GM12878 (cell line): ENCODE data around the gene LAMA2. TPM values are rescaled to one million over a fixed set of nuclear protein-coding genes. Genes with fewer than 3 reads are reported as not detected.

Experiments
- ATAC-seq: fragments of 200-7000 bp; cut with Tn5 transposase; 3 replicates; pipeline ENCODE4 v1.9.1; 2020; ENCODE audit warnings: mild to moderate bottlenecking, moderate library complexity
- BruUV-seq: library from RNA; stranded (reverse); fragments of 400-500 nt; replicated peaks from 2 replicates; lab custom pipeline; 2021; lab: Mats Ljungman, UMichigan
- CTCF ChIA-PET: fragments of 300-600 bp; sonication (Branson Sonifier 250); formaldehyde crosslinking; extraction: SDS; loops from one replicate; lab custom pipeline; 2021; ENCODE audit warnings: inconsistent platforms; lab: Yijun Ruan, JAX
- POLR2A ChIA-PET: fragments of 350-600 bp; formaldehyde crosslinking; extraction: SDS; loops from one replicate; lab custom pipeline; 2021; ENCODE audit warnings: inconsistent platforms; lab: Charles Lee
- RAD21 ChIA-PET: fragments of 300-600 bp; sonication (Branson Sonifier 250); formaldehyde crosslinking; loops from one replicate; lab custom pipeline; 2023; ENCODE audit warnings: antibody characterized with exemption; ENCODE audit not compliant: unreplicated experiment; lab: Charles Lee
- SMC1A ChIA-PET: fragments of 300-600 bp; sonication (Branson Sonifier 250); formaldehyde crosslinking; loops from one replicate; lab custom pipeline; 2023; ENCODE audit not compliant: unreplicated experiment, uncharacterized antibody; lab: Charles Lee
- DNase-seq: peaks from one replicate; pipeline ENCODE4 v3.0.0-alpha.2; 2011; ENCODE audit warnings: low read depth, low spot score
- FAIRE-seq: peaks from 3 replicates; lab custom pipeline; 2011; peaks lifted over from hg19 to GRCh38; lab: Jason Lieb, UNC
- H2AFZ ChIP-seq: 2 replicates; pipeline ENCODE4 v1.6.0; 2011; ENCODE audit warnings: low read depth, low read length, control low read depth; ENCODE audit not compliant: control insufficient read depth
- H3K27ac ChIP-seq: 2 replicates; pipeline ENCODE4 v1.5.1; 2011; ENCODE audit warnings: control low read depth; ENCODE audit not compliant: control insufficient read depth, insufficient read depth
- H3K27me3 ChIP-seq, 2 experiments: replicated peaks in 1 of 2; 2 replicates each; pipeline versions ENCODE4 v1.6.0 to v1.6.1; 2011; ENCODE audit warnings: low read length in 1 of 2; ENCODE audit not compliant: control insufficient read depth in 2 of 2, insufficient read depth in 2 of 2
- H3K36me3 ChIP-seq, 2 experiments: 2 replicates each; pipeline ENCODE4 v1.5.1; 2011; ENCODE audit warnings: low read length in 1 of 2; ENCODE audit not compliant: control insufficient read depth in 2 of 2, insufficient read depth in 2 of 2
- H3K4me1 ChIP-seq: 2 replicates; pipeline ENCODE4 v1.6.1; 2011; ENCODE audit warnings: mild to moderate bottlenecking, low read length, moderate library complexity, mixed read lengths; ENCODE audit not compliant: control insufficient read depth, insufficient read depth
- H3K4me2 ChIP-seq: 2 replicates; pipeline ENCODE4 v1.6.0; 2011; ENCODE audit warnings: control low read depth; ENCODE audit not compliant: control insufficient read depth, insufficient read depth
- H3K4me3 ChIP-seq: fragments of 200-600 bp; sonication (generic); 2 replicates; pipeline ENCODE4 v1.5.1; 2016
- H3K79me2 ChIP-seq: 2 replicates; pipeline ENCODE4 v1.6.0; 2011; ENCODE audit warnings: low read length; ENCODE audit not compliant: control insufficient read depth, insufficient read depth
- H3K9ac ChIP-seq: 2 replicates; pipeline ENCODE4 v1.8.0; 2011; ENCODE audit warnings: low read length, control low read depth, mixed read lengths; ENCODE audit not compliant: control insufficient read depth, insufficient read depth
- H3K9me3 ChIP-seq: replicated peaks from 3 replicates; pipeline ENCODE4 v1.5.1; 2011; ENCODE audit warnings: mild to moderate bottlenecking, low read length; ENCODE audit not compliant: control insufficient read depth, insufficient read depth
- H4K20me1 ChIP-seq: 2 replicates; pipeline ENCODE4 v1.6.0; 2011; ENCODE audit not compliant: control insufficient read depth, insufficient read depth
- ASH2L ChIP-seq: fragments of 300-600, 200-600 bp; sonication (generic); IDR thresholded peaks from 2 replicates; pipeline ENCODE4 v1.6.1; 2017; ENCODE audit warnings: low read depth, mild to moderate bottlenecking, borderline replicate concordance
- ATF7 ChIP-seq: fragments of 450-650 bp; IDR thresholded peaks from 2 replicates; pipeline ENCODE4 v1.6.1; 2016; ENCODE audit warnings: low read depth, mild to moderate bottlenecking
- CBFB ChIP-seq: IDR thresholded peaks from 2 replicates; pipeline ENCODE4 v1.6.1; 2016; ENCODE audit warnings: antibody characterized with exemption, low read depth
- CBX3 ChIP-seq: fragments of 200-600 bp; sonication (generic); IDR thresholded peaks from 2 replicates; pipeline ENCODE4 v1.6.1; 2016; ENCODE audit warnings: low read depth, borderline replicate concordance
- ESRRA ChIP-seq: IDR thresholded peaks from 2 replicates; pipeline ENCODE4 v1.6.1; 2012; ENCODE audit warnings: mild to moderate bottlenecking, low read length, improper control_type of control experiment
- ETV6 ChIP-seq, 2 experiments: fragments of 450-650 bp in 1 of 2; IDR thresholded peaks in 1 of 2; conservative IDR thresholded peaks in 1 of 2; 2 replicates each; pipeline ENCODE4 v1.6.1; 2014; ENCODE audit warnings: antibody characterized with exemption in 1 of 2, borderline replicate concordance in 1 of 2, low read depth in 1 of 2, mild to moderate bottlenecking in 1 of 2, moderate library complexity in 1 of 2
- IKZF1 ChIP-seq: fragments of 450-650 bp; conservative IDR thresholded peaks from 2 replicates; pipeline ENCODE4 v1.6.1; 2017; ENCODE audit warnings: antibody characterized with exemption, mild to moderate bottlenecking
- LARP7 ChIP-seq: fragments of 450-650 bp; IDR thresholded peaks from 2 replicates; pipeline ENCODE4 v1.6.1; 2017; ENCODE audit warnings: mild to moderate bottlenecking
- NFYA ChIP-seq: IDR thresholded peaks from 2 replicates; pipeline ENCODE4 v1.6.1; 2011; ENCODE audit warnings: low read depth, mild to moderate bottlenecking, low read length, improper control_type of control experiment, borderline replicate concordance
- POLR2AphosphoS2 ChIP-seq: IDR thresholded peaks from 2 replicates; pipeline ENCODE4 v1.6.1; 2011; ENCODE audit warnings: low read depth, mild to moderate bottlenecking, low read length, improper control_type of control experiment, moderate library complexity
- SIX5 ChIP-seq: IDR thresholded peaks from 2 replicates; pipeline ENCODE4 v1.6.1; 2011; ENCODE audit warnings: mild to moderate bottlenecking, low read depth, low read length, moderate library complexity; ENCODE audit not compliant: severe bottlenecking
- STAT1 ChIP-seq: fragments of 450-650 bp; conservative IDR thresholded peaks from 2 replicates; pipeline ENCODE4 v1.6.1; 2014; ENCODE audit warnings: antibody characterized with exemption, mild to moderate bottlenecking
- STAT3 ChIP-seq: IDR thresholded peaks from 2 replicates; pipeline ENCODE4 v1.6.1; 2011; ENCODE audit warnings: low read depth, low read length, improper control_type of control experiment
- SUPT20H ChIP-seq: IDR thresholded peaks from 2 replicates; pipeline ENCODE4 v1.6.1; 2011; ENCODE audit warnings: low read depth, mild to moderate bottlenecking, low read length, moderate library complexity, borderline replicate concordance; ENCODE audit not compliant: control insufficient read depth
- ZNF217 ChIP-seq: fragments of 450-650 bp; IDR thresholded peaks from 2 replicates; pipeline ENCODE4 v1.6.1; 2017; ENCODE audit warnings: antibody characterized with exemption, mild to moderate bottlenecking
- ZSCAN29 ChIP-seq: fragments of 450-650 bp; IDR thresholded peaks from 2 replicates; pipeline ENCODE4 v1.6.1; 2017; ENCODE audit warnings: mild to moderate bottlenecking, moderate library complexity
- WGBS: methylation state at CpG from one replicate; pipeline ENCODE4 v1.1.6; 2016; ENCODE audit warnings: low lambda C conversion rate; ENCODE audit not compliant: insufficient replicate concordance, insufficient coverage; ENCODE audit errors: missing lambda C conversion rate; 5-methylcytosine and 5-hydroxymethylcytosine counted together
- in situ Hi-C: fragments of 300-500 bp; cut with MboI; formaldehyde crosslinking; loops from 9 replicates; pipeline ENCODE4 v1.14.3; 2018; ENCODE audit warnings: mixed read lengths
- intact Hi-C: fragments of 100-400 bp; cut with micrococcal nuclease; formaldehyde crosslinking; loops from one replicate; pipeline ENCODE4 v1.14.2; 2022; ENCODE audit not compliant: unreplicated experiment
- polyA plus RNA-seq, 11 experiments: library from polyadenylated mRNA; depleted of rRNA in 4 of 11; unstranded in 6 of 11; stranded (reverse) in 5 of 11; fragments of >200 nt; fragmentation: Nextera tagmentation in 4 of 11; fragmentation: Illumina TruSeq in 1 of 11; extraction: Ambion mirVana in 4 of 11; extraction: Trizol in 1 of 11; gene quantifications; 1 replicate in 1 of 11; 2 replicates in 10 of 11; pipeline versions ENCODE4 v1.2.1 to v1.2.3, GENCODE V29; 2011 to 2016; ENCODE audit warnings: inconsistent platforms in 2 of 11, missing spikeins in 2 of 11, low read depth in 1 of 11
- total RNA-seq, 4 experiments: library from RNA; depleted of rRNA in 3 of 4; stranded (reverse); fragments of >200 nt in 3 of 4; fragmentation: Illumina TruSeq in 1 of 4; extraction: Trizol in 1 of 4; gene quantifications; 2 replicates each; pipeline versions ENCODE4 v1.2.1 to v1.2.3, GENCODE V29; 2013 to 2021

LAMA2 gene
- total and polyA plus RNA-seq, 10 of the 15 experiments (the other 5 are each of a cell fraction or from before 2014, with no cell fraction given), result 0.04 to 2.0 (median 0.37) TPM; not detected in 1

DNA sequence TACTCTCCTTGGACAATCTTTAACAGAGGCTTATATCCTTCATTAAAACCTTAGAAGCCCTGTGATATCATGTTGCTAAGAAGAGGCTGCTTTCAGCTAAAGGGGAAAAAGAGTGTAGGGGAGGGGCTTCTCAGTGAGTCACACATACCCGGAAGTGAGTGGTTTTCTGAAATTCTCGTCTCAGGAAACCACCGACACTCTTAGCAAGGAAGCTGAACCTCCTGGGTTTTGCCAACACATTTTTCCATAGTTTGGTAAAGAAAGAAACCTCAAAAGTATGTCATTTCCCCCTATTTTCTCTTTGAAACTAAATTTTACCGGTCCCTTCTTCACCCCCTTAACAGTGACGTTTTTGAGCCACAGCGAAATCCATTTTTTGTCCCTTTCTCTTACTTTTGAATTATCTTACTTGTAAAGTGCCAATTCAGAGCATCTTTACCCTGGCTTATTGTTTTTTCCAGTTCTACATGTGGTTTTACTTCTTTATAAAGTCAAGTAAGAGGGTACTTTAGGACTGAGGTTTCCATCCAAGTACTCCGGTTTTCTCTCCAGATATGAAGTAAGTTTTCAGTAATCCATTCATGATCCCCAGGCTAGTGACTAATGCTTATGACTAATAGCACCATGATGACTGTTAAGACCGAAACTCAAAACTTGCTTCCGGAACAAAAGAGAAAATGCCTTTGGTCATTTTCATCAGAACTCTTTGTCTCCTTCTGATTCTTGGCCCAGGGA, 607.8 kb downstream of the LAMA2 start (continued):
- no peak for TF ChIP-seq CBX3
- no peak for TF ChIP-seq STAT1
- TF ChIP-seq STAT3, result no peak
- peak; percentile 70; the same call in 1 of the 2 replicates for TF ChIP-seq ASH2L
- TF ChIP-seq ATF7, result peak; percentile 79
- TF ChIP-seq ESRRA, result no peak
- peak; percentile 16; the same call in 1 of the 2 replicates for TF ChIP-seq CBFB
- TF ChIP-seq LARP7, result no peak
- no peak for TF ChIP-seq ZSCAN29
- no peak for TF ChIP-seq POLR2AphosphoS2
- peak in 1 of 2 experiments; percentile 85; a peak in 2 of 4 replicates for TF ChIP-seq ETV6 (conservative IDR thresholded peaks at IDR 0.05 in 1 of 2, IDR thresholded peaks at IDR 0.05 in 1 of 2; ENCODE audit: borderline replicate concordance in 1 of 2, low read depth in 1 of 2)

- DNase-seq, result no peak
- 83% methylated on average over 6 of the region's 6 CpGs for WGBS
- ChIA-PET RAD21 (interaction anchor here (0.7 to 1.7 kb wide), 5 partner anchors 182 to 384 kb away, joined by 3 to 5 read pairs (median 4); no protein-coding TSS in a partner anchor), POLR2A (no interaction called here), CTCF (interaction anchor here (1.0 to 5.7 kb wide), 3 partner anchors 9 to 107 kb away, joined by 3 to 59 read pairs (median 3); no protein-coding TSS in a partner anchor), SMC1A (interaction anchor here (0.6 to 4.2 kb wide), 8 partner anchors 9 to 876 kb away, joined by 3 to 18 read pairs (median 4); no protein-coding TSS in a partner anchor)
- H3K36me3 ChIP-seq, result no peaks in the 10 kb centered on the region
- intact Hi-C loops (loop anchor here (2.0 to 10.0 kb wide), 2 partner anchors 43 to 393 kb away; no protein-coding TSS in a partner anchor), in situ Hi-C loops (loop anchor here (5.0 to 10.0 kb wide), 2 partner anchors 251 to 443 kb away; no protein-coding TSS in a partner anchor)
- no peak overlapping the region for H3K4me3 ChIP-seq
- no peaks in the 10 kb centered on the region for H3K79me2 ChIP-seq
- H3K9ac ChIP-seq, result no peak overlapping the region
- ATAC-seq, result peak; percentile 35
- no peak for FAIRE-seq
- peak overlapping the region; percentile 88; the same call in 1 of the 2 replicates for H3K27ac ChIP-seq
- H3K4me2 ChIP-seq, result peak overlapping the region; percentile 73
- 0 out of 2 replicates have a peak overlapping the region, but pooled peaks have one; percentile 81 for H2AFZ ChIP-seq
- no peak for TF ChIP-seq NFYA
- TF ChIP-seq SUPT20H, result no peak
- TF ChIP-seq SIX5, result no peak
- no peak for TF ChIP-seq ZNF217
- no peak for TF ChIP-seq IKZF1
- H3K27me3 ChIP-seq, result no peaks in the 10 kb centered on the region
- peaks cover 23% of the 10 kb centered on the region for H3K4me1 ChIP-seq
- H3K9me3 ChIP-seq, result no peaks in the 10 kb centered on the region
- no TSS peak for BruUV-seq
- H4K20me1 ChIP-seq, result no peaks in the 10 kb centered on the region
These were observed 608.5 kb downstream of the LAMA2 start for GRCh38 chr6:129491436-129491835.
